Endothelial cell of umbilical vein (primary cell): Measurements from ENCODE around the gene SLC35G3. TPM values are rescaled to one million over a fixed set of nuclear protein-coding genes. Genes with fewer than 3 reads are reported as not detected.

Source experiments
- BruUV-seq: library from RNA; stranded (reverse); fragments of 400-500 nt; replicated peaks from 2 replicates; lab custom pipeline; 2021; lab: Mats Ljungman, UMichigan
- CTCF ChIA-PET: fragments of 300-600, 350-600 bp; sonication (Branson Sonifier 250); formaldehyde crosslinking; loops from one replicate; lab custom pipeline; 2021; ENCODE audit warnings: antibody characterized with exemption, inconsistent platforms; lab: Charles Lee
- POLR2A ChIA-PET: fragments of 300-600, 350-600 bp; sonication (Branson Sonifier 250); formaldehyde crosslinking; loops from one replicate; lab custom pipeline; 2021; ENCODE audit warnings: antibody characterized with exemption, inconsistent platforms; lab: Charles Lee
- DNase-seq: peaks from one replicate; pipeline ENCODE4 v3.0.0-alpha.2; 2011; ENCODE audit warnings: low read depth, low spot score
- FAIRE-seq: peaks from 2 replicates; lab custom pipeline; 2011; peaks lifted over from hg19 to GRCh38; lab: Jason Lieb, UNC
- H2AFZ ChIP-seq: 2 replicates; pipeline ENCODE4 v1.6.0; 2012; ENCODE audit warnings: low read depth, low read length, control low read depth, inconsistent platforms
- H3K27ac ChIP-seq: 2 replicates; pipeline ENCODE4 v1.5.1; 2011; ENCODE audit warnings: low read depth, mild to moderate bottlenecking, control low read depth, low read length, moderate library complexity; ENCODE audit not compliant: insufficient read depth
- H3K27me3 ChIP-seq, 2 experiments: 2 replicates each; pipeline versions ENCODE4 v1.6.0 to v1.6.1; 2011; ENCODE audit warnings: low read length in 2 of 2, mixed read lengths in 1 of 2; ENCODE audit not compliant: control insufficient read depth in 2 of 2, insufficient read depth in 2 of 2
- H3K36me3 ChIP-seq, 2 experiments: 2 replicates in 1 of 2; 3 replicates in 1 of 2; pipeline ENCODE4 v1.5.1; 2011; ENCODE audit warnings: low read length in 2 of 2, mild to moderate bottlenecking in 1 of 2, moderate library complexity in 1 of 2; ENCODE audit not compliant: control insufficient read depth in 2 of 2, insufficient read depth in 2 of 2; ENCODE audit errors: extremely low read depth in 1 of 2
- H3K4me1 ChIP-seq: 3 replicates; pipeline ENCODE4 v1.5.1; 2011; ENCODE audit warnings: mild to moderate bottlenecking, low read length; ENCODE audit not compliant: control insufficient read depth, insufficient read depth; ENCODE audit errors: extremely low read depth
- H3K4me2 ChIP-seq: 2 replicates; pipeline ENCODE4 v1.6.1; 2011; ENCODE audit warnings: low read length, control low read depth, mixed read lengths; ENCODE audit not compliant: insufficient read depth
- H3K4me3 ChIP-seq, 3 experiments: fragments of 200-600 bp in 1 of 3; sonication (generic), shearing (Covaris generic) in 1 of 3; replicated peaks in 1 of 3; 2 replicates each; pipeline ENCODE4 v1.5.1; 2011 to 2016; ENCODE audit warnings: control low read depth in 3 of 3, low read length in 3 of 3, mild to moderate bottlenecking in 2 of 3, inconsistent platforms in 1 of 3, low read depth in 1 of 3, moderate library complexity in 1 of 3; ENCODE audit not compliant: insufficient read depth in 1 of 3
- H3K79me2 ChIP-seq: 2 replicates; pipeline ENCODE4 v1.6.0; 2012; ENCODE audit warnings: low read length, inconsistent platforms; ENCODE audit not compliant: control insufficient read depth, insufficient read depth
- H3K9ac ChIP-seq: replicated peaks from 2 replicates; pipeline ENCODE3; 2011; ENCODE audit warnings: low read length, control low read depth; ENCODE audit not compliant: insufficient read depth; ENCODE audit errors: extremely low read depth
- H3K9me1 ChIP-seq: replicated peaks from 3 replicates; pipeline ENCODE4 v1.6.0; 2011; ENCODE audit warnings: mild to moderate bottlenecking, low read length; ENCODE audit not compliant: control insufficient read depth, insufficient read depth; ENCODE audit errors: extremely low read depth
- H3K9me3 ChIP-seq: replicated peaks from 2 replicates; pipeline ENCODE4 v1.5.1; 2012; ENCODE audit warnings: low read length, inconsistent platforms; ENCODE audit not compliant: control insufficient read depth, insufficient read depth
- H4K20me1 ChIP-seq: replicated peaks from 2 replicates; pipeline ENCODE3; 2011; ENCODE audit warnings: mild to moderate bottlenecking, low read length; ENCODE audit not compliant: control insufficient read depth, insufficient read depth; ENCODE audit errors: extremely low read depth
- EZH2 ChIP-seq: IDR thresholded peaks from 2 replicates; pipeline ENCODE4 v1.6.1; 2012; ENCODE audit warnings: borderline replicate concordance, low read depth, mild to moderate bottlenecking, moderate library complexity, low read length, inconsistent platforms; ENCODE audit not compliant: severe bottlenecking
- FOS ChIP-seq: IDR thresholded peaks from 2 replicates; pipeline ENCODE4 v1.6.1; 2011; ENCODE audit warnings: mild to moderate bottlenecking, low read length, moderate library complexity, borderline replicate concordance; ENCODE audit not compliant: insufficient read depth
- GATA2 ChIP-seq: IDR thresholded peaks from 2 replicates; pipeline ENCODE4 v1.7.0; 2011; ENCODE audit warnings: low read depth, mild to moderate bottlenecking, moderate library complexity, mixed read lengths, low read length; ENCODE audit not compliant: insufficient read length, insufficient read depth
- JUN ChIP-seq: IDR thresholded peaks from 2 replicates; pipeline ENCODE4 v1.6.1; 2011; ENCODE audit warnings: borderline replicate concordance, low read depth; ENCODE audit not compliant: insufficient read length, insufficient read depth
- MYC ChIP-seq: IDR thresholded peaks from one replicate; pipeline ENCODE4 v1.6.1; 2011; ENCODE audit warnings: mild to moderate bottlenecking, low read depth, low read length
- POLR2A ChIP-seq: IDR thresholded peaks from 2 replicates; pipeline ENCODE4 v1.6.1; 2012; ENCODE audit warnings: low read depth, mild to moderate bottlenecking, control low read depth, low read length
- POLR2AphosphoS5 ChIP-seq: IDR thresholded peaks from 2 replicates; pipeline ENCODE4 v1.6.1; 2012; ENCODE audit warnings: low read depth, mild to moderate bottlenecking, control low read depth, low read length, moderate library complexity; ENCODE audit not compliant: insufficient read depth
- dilution Hi-C: fragments of 300-500 bp; cut with MboI; formaldehyde crosslinking; loops from one replicate; pipeline ENCODE4 v1.15.0; 2019; ENCODE audit warnings: low sequenced_read_pairs; ENCODE audit not compliant: extremely low pct_ligation_motif_present
- intact Hi-C: fragments of 100-400 bp; cut with micrococcal nuclease; formaldehyde crosslinking; loops from one replicate; pipeline ENCODE4 v1.10.0; 2022
- polyA plus RNA-seq, 4 experiments: library from polyadenylated mRNA; depleted of rRNA in 3 of 4; stranded (reverse) in 3 of 4; unstranded in 1 of 4; fragments of >200 nt; gene quantifications; 2 replicates each; pipeline versions ENCODE4 v1.2.1 to v1.2.3, GENCODE V29; 2011 to 2012; ENCODE audit warnings: missing spikeins in 1 of 4
- total RNA-seq: library from RNA; stranded (reverse); gene quantifications from 2 replicates; pipeline ENCODE4 v1.2.3, GENCODE V29; 2021
- TF ChIP-seq, protein P1 (sequence below), 2 donors: IDR thresholded peaks; 1 replicate in 1 of 2; 2 replicates in 1 of 2; pipeline ENCODE4 v1.5.1; 2011; ENCODE audit warnings: low read length in 2 of 2, mild to moderate bottlenecking in 2 of 2, moderate library complexity in 2 of 2, control low read depth in 1 of 2, inconsistent platforms in 1 of 2, low read depth in 1 of 2; ENCODE audit not compliant: insufficient read depth in 1 of 2; ENCODE audit errors: extremely low read depth in 1 of 2
- TF ChIP-seq, protein P2 (sequence below): IDR thresholded peaks from 2 replicates; pipeline ENCODE4 v1.6.1; 2011; ENCODE audit not compliant: insufficient read depth, insufficient read length

The SLC35G3 gene
- total and polyA plus RNA-seq, 2 donors (not counting 3 experiments of a cell fraction or from before 2014, with no cell fraction given) = not detected

- Histone ChIP-seq H3K27me3 (peaks cover 9 to 17% of the 10 kb centered on the region in 2 experiments), H3K79me2 (no peaks in the 10 kb centered on the region), H3K36me3 (no peaks in the 10 kb centered on the region), H4K20me1 (no peaks in the 10 kb centered on the region), H3K9ac (no peak overlapping the region), H3K4me3 (no peak overlapping the region), H3K9me1 (no peaks in the 10 kb centered on the region), H3K27ac (no peak overlapping the region), H3K4me1 (no peaks in the 10 kb centered on the region), H3K4me2 (no peak overlapping the region), H2AFZ (no peak overlapping the region), H3K9me3 (no peaks in the 10 kb centered on the region)
- dilution Hi-C loops (no loop called here), intact Hi-C loops (no loop called here)
- DNase-seq = no peak
- ChIA-PET CTCF (no interaction called here), POLR2A (no interaction called here)
- no peak for FAIRE-seq
- no TSS peak for BruUV-seq
- TF ChIP-seq FOS (no peak), EZH2 (no peak), POLR2A (no peak), POLR2AphosphoS5 (no peak), GATA2 (no peak), MYC (no peak), JUN (no peak)
- TF ChIP-seq, protein P1, sequence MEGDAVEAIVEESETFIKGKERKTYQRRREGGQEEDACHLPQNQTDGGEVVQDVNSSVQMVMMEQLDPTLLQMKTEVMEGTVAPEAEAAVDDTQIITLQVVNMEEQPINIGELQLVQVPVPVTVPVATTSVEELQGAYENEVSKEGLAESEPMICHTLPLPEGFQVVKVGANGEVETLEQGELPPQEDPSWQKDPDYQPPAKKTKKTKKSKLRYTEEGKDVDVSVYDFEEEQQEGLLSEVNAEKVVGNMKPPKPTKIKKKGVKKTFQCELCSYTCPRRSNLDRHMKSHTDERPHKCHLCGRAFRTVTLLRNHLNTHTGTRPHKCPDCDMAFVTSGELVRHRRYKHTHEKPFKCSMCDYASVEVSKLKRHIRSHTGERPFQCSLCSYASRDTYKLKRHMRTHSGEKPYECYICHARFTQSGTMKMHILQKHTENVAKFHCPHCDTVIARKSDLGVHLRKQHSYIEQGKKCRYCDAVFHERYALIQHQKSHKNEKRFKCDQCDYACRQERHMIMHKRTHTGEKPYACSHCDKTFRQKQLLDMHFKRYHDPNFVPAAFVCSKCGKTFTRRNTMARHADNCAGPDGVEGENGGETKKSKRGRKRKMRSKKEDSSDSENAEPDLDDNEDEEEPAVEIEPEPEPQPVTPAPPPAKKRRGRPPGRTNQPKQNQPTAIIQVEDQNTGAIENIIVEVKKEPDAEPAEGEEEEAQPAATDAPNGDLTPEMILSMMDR (IDR thresholded peaks at IDR 0.05; ENCODE audit: extremely low read depth in 1 of 2, insufficient read depth in 1 of 2, low read depth in 1 of 2, low read length in 2 of 2) = no peak
- TF ChIP-seq, protein P2, sequence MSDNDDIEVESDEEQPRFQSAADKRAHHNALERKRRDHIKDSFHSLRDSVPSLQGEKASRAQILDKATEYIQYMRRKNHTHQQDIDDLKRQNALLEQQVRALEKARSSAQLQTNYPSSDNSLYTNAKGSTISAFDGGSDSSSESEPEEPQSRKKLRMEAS = no peak
These were observed 33.4 kb upstream of the SLC35G3 start for GRCh38 chr17:35227546-35227945.
